Measurements from ENCODE around the gene BSG. TPM values are rescaled to one million over a fixed set of nuclear protein-coding genes. Genes with fewer than 3 reads are reported as not detected.

BSG gene
- total and polyA plus RNA-seq, 2 of the 4 experiments (the other 2 are of a cell fraction), result 130 to 698 TPM

GRCh38 chr19:612941-613340 is 40.5 kb downstream of the BSG start:
- no peak overlapping the region for H3K23ac ChIP-seq (ENCODE audit: low read depth, low read length)
- no peak overlapping the region for H2BK120ac ChIP-seq (ENCODE audit: low read depth, low read length)
- peaks cover 12% of the 10 kb centered on the region for H4K20me1 ChIP-seq (ENCODE audit: insufficient read depth, low read length)
- dilution Hi-C loops (cut with HindIII; ENCODE audit: low sequenced_read_pairs, unreplicated experiment) (no loop called here), intact Hi-C loops (cut with micrococcal nuclease) (no loop called here), in situ Hi-C loops (cut with MboI; ENCODE audit: low sequenced_read_pairs) (no loop called here)
- ATAC-seq (ENCODE audit: low read depth) (no peak), DNase-seq (no peak)
- no peak overlapping the region for H4K5ac ChIP-seq (ENCODE audit: low read depth, low read length)
- no peak overlapping the region for H2AFZ ChIP-seq (replicated peaks; ENCODE audit: low read length, poor library complexity)
- peaks cover 7% of the 10 kb centered on the region for H3K9me1 ChIP-seq (ENCODE audit: insufficient read depth, low read length)
- H3K9ac ChIP-seq (ENCODE audit: low read depth, low read length), result no peak overlapping the region
- 78% methylated on average over 33 of the region's 33 CpGs; no CpG with 5 or more reads in 1 of the 2 experiments for WGBS, 2 experiments (ENCODE audit: extremely low coverage in 2 of 2, insufficient read length in 1 of 2)
- TF ChIP-seq USF2 (IDR thresholded peaks at IDR 0.05; ENCODE audit: low read depth, low read length), result no peak
- TF ChIP-seq CTCF (conservative IDR thresholded peaks at IDR 0.05; ENCODE audit: low read depth, low read length), result no peak
- no peak for TF ChIP-seq MAFK (IDR thresholded peaks at IDR 0.05; ENCODE audit: low read depth, low read length)
- TF ChIP-seq ELK1 (IDR thresholded peaks at IDR 0.05; ENCODE audit: borderline replicate concordance, low read depth, low read length), result no peak
- TF ChIP-seq CHD1 (IDR thresholded peaks at IDR 0.05; ENCODE audit: low read depth, low read length), result no peak
- TF ChIP-seq RFX5 (IDR thresholded peaks at IDR 0.05; ENCODE audit: low read depth, low read length), result no peak
- TF ChIP-seq POLR2A (IDR thresholded peaks at IDR 0.05; ENCODE audit: low read depth, low read length), result no peak
- no peak for TF ChIP-seq BHLHE40 (IDR thresholded peaks at IDR 0.05; ENCODE audit: low read depth, low read length)
- TF ChIP-seq RAD21 (IDR thresholded peaks at IDR 0.05; ENCODE audit: low read length), result no peak
- no TSS peak for BruUV-seq (replicated peaks)
- peaks cover 10% of the 10 kb centered on the region; the same call in 1 of the 2 replicates for H3K36me3 ChIP-seq (ENCODE audit: control insufficient read depth, insufficient read depth, low read length)
- H3K9me3 ChIP-seq (ENCODE audit: control insufficient read depth, insufficient read depth, low read length), result no peaks in the 10 kb centered on the region
- H3K18ac ChIP-seq (ENCODE audit: low read depth, low read length), result no peak overlapping the region
- H4K91ac ChIP-seq (ENCODE audit: insufficient read depth, low read depth, low read length), result no peak overlapping the region
- no peak overlapping the region for H2BK15ac ChIP-seq (ENCODE audit: low read depth, low read length)
- peak overlapping the region; percentile 67; the same call in 1 of the 2 replicates for H2AK5ac ChIP-seq (ENCODE audit: low read depth, low read length)
- no peak overlapping the region for H3K4me3 ChIP-seq (ENCODE audit: insufficient read depth, low read depth, low read length)
- H3K27ac ChIP-seq (ENCODE audit: insufficient read depth, low read length), result no peak overlapping the region
- H3K14ac ChIP-seq (replicated peaks; ENCODE audit: low read depth, low read length), result no peak overlapping the region
- H2BK5ac ChIP-seq (ENCODE audit: low read depth, low read length, poor library complexity, severe bottlenecking), result no peak overlapping the region
- no peak overlapping the region for H4K8ac ChIP-seq (ENCODE audit: low read depth in 2 of 2, low read length in 2 of 2)
- H3K4ac ChIP-seq (ENCODE audit: low read depth, low read length), result no peak overlapping the region
- no peak overlapping the region for H3K56ac ChIP-seq (ENCODE audit: extremely low read depth, insufficient read depth, low read length)
- ChIA-PET POLR2A (ENCODE audit: unreplicated experiment) (no interaction called here), CTCF (no interaction called here)
- no peaks in the 10 kb centered on the region; the same call in 1 of the 2 replicates for H3K27me3 ChIP-seq (ENCODE audit: control insufficient read depth, insufficient read depth, low read length)
- no peak overlapping the region for H2BK20ac ChIP-seq (ENCODE audit: low read depth, low read length)
- no peaks in the 10 kb centered on the region for H3K79me1 ChIP-seq (ENCODE audit: low read depth in 1 of 2, low read length in 2 of 2)
- no peak overlapping the region for H3K4me2 ChIP-seq (ENCODE audit: low read depth, low read length)
- H2AK9ac ChIP-seq (replicated peaks; ENCODE audit: low read depth, low read length, poor library complexity), result no peak overlapping the region
- peaks cover 10% of the 10 kb centered on the region for H3K4me1 ChIP-seq (ENCODE audit: control insufficient read depth, insufficient read depth, low read length)
